HCT116 (cell line): Measurements from ENCODE around the gene UBE3B. TPM values are rescaled to one million over a fixed set of nuclear protein-coding genes. Genes with fewer than 3 reads are reported as not detected.

Experiments used
- ATAC-seq: fragments of 200-7000 bp; cut with Tn5 transposase; 2 replicates; pipeline ENCODE4 v1.9.1; 2020; ENCODE audit warnings: mild to moderate bottlenecking, moderate library complexity
- BruUV-seq: library from RNA; stranded (reverse); fragments of 400-500 nt; replicated peaks from 2 replicates; lab custom pipeline; 2021; lab: Mats Ljungman, UMichigan
- CTCF ChIA-PET: fragments of 300-600 bp; sonication (Branson Sonifier 250); formaldehyde crosslinking; loops from one replicate; lab custom pipeline; 2021; ENCODE audit warnings: antibody characterized with exemption; lab: Charles Lee
- POLR2A ChIA-PET: fragments of 300-600, 350-600 bp; sonication (Branson Sonifier 250); formaldehyde crosslinking; loops from one replicate; lab custom pipeline; 2021; ENCODE audit warnings: antibody characterized with exemption; lab: Charles Lee
- RAD21 ChIA-PET, 2 experiments: fragments of 300-600 bp; sonication (Branson Sonifier 250); formaldehyde crosslinking; loops; one replicate each; lab custom pipeline; 2023; ENCODE audit warnings: low total read pairs in 2 of 2; ENCODE audit not compliant: uncharacterized antibody in 2 of 2, unreplicated experiment in 2 of 2, low non-redundant PET in 1 of 2; lab: Charles Lee
- DNase-seq: peaks from one replicate; pipeline ENCODE4 v3.0.0-alpha.2; 2010; ENCODE audit warnings: low read depth, low spot score
- H2AFZ ChIP-seq: fragments of 200-600 bp; shearing (Covaris generic), sonication (generic); 2 replicates; pipeline ENCODE4 v1.6.1; 2017; ENCODE audit warnings: low read depth, mixed run types, mixed read lengths, antibody characterized with exemption, low read length; ENCODE audit not compliant: poor library complexity, severe bottlenecking
- H3K27ac ChIP-seq: 2 replicates; pipeline ENCODE4 v1.5.1; 2012; ENCODE audit warnings: low read depth, low read length
- H3K27me3 ChIP-seq: fragments of 200-600 bp; sonication (generic); 2 replicates; pipeline ENCODE4 v1.6.1; 2016; ENCODE audit warnings: mixed run types, low read length, mixed read lengths; ENCODE audit not compliant: insufficient read depth
- H3K36me3 ChIP-seq, 2 experiments: fragments of 200-500 bp in 1 of 2; fragments of 200-600 bp in 1 of 2; sonication (Bioruptor generic) in 1 of 2; sonication (generic) in 1 of 2; 2 replicates each; pipeline versions ENCODE4 v1.5.1 to v1.6.1; 2014 to 2016; ENCODE audit warnings: low read length in 2 of 2, inconsistent platforms in 1 of 2, mixed read lengths in 1 of 2, mixed run types in 1 of 2; ENCODE audit not compliant: insufficient read depth in 2 of 2, control insufficient read depth in 1 of 2
- H3K4me1 ChIP-seq, 2 experiments: fragments of 200-600 bp in 1 of 2; sonication (generic) in 1 of 2; 2 replicates each; pipeline versions ENCODE4 v1.5.1 to v1.6.1; 2012 to 2017; ENCODE audit warnings: low read length in 2 of 2, inconsistent platforms in 1 of 2, mild to moderate bottlenecking in 1 of 2, mixed read lengths in 1 of 2, mixed run types in 1 of 2, moderate library complexity in 1 of 2; ENCODE audit not compliant: insufficient read depth in 2 of 2, control insufficient read depth in 1 of 2
- H3K4me2 ChIP-seq: fragments of 200-600 bp; sonication (generic); 2 replicates; pipeline ENCODE4 v1.6.1; 2017; ENCODE audit warnings: mixed run types, low read length, mixed read lengths
- H3K4me3 ChIP-seq, 2 experiments: fragments of 200-600 bp in 1 of 2; sonication (generic) in 1 of 2; replicated peaks in 1 of 2; 2 replicates each; pipeline ENCODE4 v1.5.1; 2011 to 2016; ENCODE audit warnings: low read length in 2 of 2, control low read depth in 1 of 2, low read depth in 1 of 2, mild to moderate bottlenecking in 1 of 2, mixed read lengths in 1 of 2, mixed run types in 1 of 2
- H3K79me2 ChIP-seq: fragments of 200-600 bp; sonication (generic); 2 replicates; pipeline ENCODE4 v1.6.1; 2017; ENCODE audit warnings: mild to moderate bottlenecking, mixed run types, low read length, moderate library complexity, mixed read lengths; ENCODE audit not compliant: insufficient read depth
- H3K9ac ChIP-seq: fragments of 200-600 bp; sonication (generic); 2 replicates; pipeline ENCODE4 v1.6.1; 2016; ENCODE audit warnings: low read length, mixed read lengths
- H3K9me2 ChIP-seq: fragments of 200-600 bp; sonication (generic), shearing (Covaris generic); 2 replicates; pipeline ENCODE4 v1.6.1; 2017; ENCODE audit warnings: mixed run types, mild to moderate bottlenecking, moderate library complexity; ENCODE audit not compliant: insufficient read depth
- H3K9me3 ChIP-seq, 2 experiments: fragments of 200-500 bp in 1 of 2; fragments of 200-600 bp in 1 of 2; sonication (Bioruptor generic) in 1 of 2; sonication (generic) in 1 of 2; 2 replicates each; pipeline ENCODE4 v1.6.1; 2014 to 2017; ENCODE audit warnings: low read length in 2 of 2, mixed read lengths in 2 of 2, inconsistent platforms in 1 of 2, low read depth in 1 of 2, mild to moderate bottlenecking in 1 of 2, mixed run types in 1 of 2, moderate library complexity in 1 of 2; ENCODE audit not compliant: control insufficient read depth in 1 of 2, insufficient read depth in 1 of 2
- H4K20me1 ChIP-seq: fragments of 200-600 bp; sonication (generic), shearing (Covaris generic); 2 replicates; pipeline ENCODE4 v1.6.1; 2017; ENCODE audit warnings: mixed run types, mild to moderate bottlenecking, moderate library complexity; ENCODE audit not compliant: insufficient read depth
- CBX3 ChIP-seq: IDR thresholded peaks from 2 replicates; pipeline ENCODE4 v1.6.1; 2012; ENCODE audit warnings: low read depth
- CEBPB ChIP-seq: IDR thresholded peaks from 2 replicates; pipeline ENCODE4 v1.6.1; 2012; ENCODE audit warnings: low read depth
- ELF1 ChIP-seq: IDR thresholded peaks from 2 replicates; pipeline ENCODE4 v1.6.1; 2012; ENCODE audit warnings: low read depth, borderline replicate concordance
- EZH2phosphoT487 ChIP-seq: fragments of 200-600 bp; IDR thresholded peaks from 2 replicates; pipeline ENCODE4 v1.6.1; 2018; ENCODE audit warnings: antibody characterized with exemption, borderline replicate concordance
- FOSL1 ChIP-seq: IDR thresholded peaks from 2 replicates; pipeline ENCODE4 v1.6.1; 2012; ENCODE audit warnings: low read depth
- JUND ChIP-seq: IDR thresholded peaks from 2 replicates; pipeline ENCODE4 v1.6.1; 2012
- POLR2A ChIP-seq: IDR thresholded peaks from 2 replicates; pipeline ENCODE4 v1.7.0; 2011; ENCODE audit warnings: borderline replicate concordance; ENCODE audit not compliant: insufficient read depth, insufficient read length; ENCODE audit errors: extremely low read depth
- POLR2AphosphoS5 ChIP-seq: IDR thresholded peaks from 2 replicates; pipeline ENCODE4 v1.6.1; 2011; ENCODE audit warnings: mild to moderate bottlenecking, low read depth, low read length, moderate library complexity
- RAD21 ChIP-seq: IDR thresholded peaks from 2 replicates; pipeline ENCODE4 v1.6.1; 2012; ENCODE audit warnings: low read depth, mild to moderate bottlenecking
- SP1 ChIP-seq: IDR thresholded peaks from 2 replicates; pipeline ENCODE4 v1.6.1; 2012; ENCODE audit warnings: low read depth
- SRF ChIP-seq: IDR thresholded peaks from 2 replicates; pipeline ENCODE4 v1.6.1; 2012; ENCODE audit warnings: low read depth
- TCF7L2 ChIP-seq: IDR thresholded peaks from 2 replicates; pipeline ENCODE4 v1.7.0; 2011; ENCODE audit warnings: borderline replicate concordance, inconsistent platforms; ENCODE audit not compliant: insufficient read depth, insufficient read length; ENCODE audit errors: extremely low read depth
- YY1 ChIP-seq: IDR thresholded peaks from 2 replicates; pipeline ENCODE4 v1.6.1; 2011; ENCODE audit warnings: low read length, low read depth, moderate library complexity, mild to moderate bottlenecking; ENCODE audit not compliant: insufficient replicate concordance; ENCODE audit errors: extremely low read depth
- ZFX ChIP-seq: fragments of 450-650 bp; IDR thresholded peaks from 2 replicates; pipeline ENCODE4 v1.6.1; 2017
- ZNF274 ChIP-seq: fragments of 200-500 bp; sonication (Bioruptor generic); IDR thresholded peaks from 2 replicates; pipeline ENCODE4 v1.6.1; 2014; ENCODE audit warnings: mild to moderate bottlenecking, low read depth, low read length, inconsistent platforms
- intact Hi-C: fragments of 100-400 bp; cut with micrococcal nuclease; formaldehyde crosslinking; loops from 2 replicates; pipeline ENCODE4 v1.10.0; 2022
- total RNA-seq: library from RNA; stranded (reverse); gene quantifications from one replicate; pipeline ENCODE4 v1.2.1, GENCODE V29; 2021; ENCODE audit not compliant: unreplicated experiment
- TF ChIP-seq, protein P1 (sequence below): IDR thresholded peaks from 2 replicates; pipeline ENCODE4 v1.6.1; 2012
- TF ChIP-seq, protein P2 (sequence below): IDR thresholded peaks from 2 replicates; pipeline ENCODE4 v1.6.1; 2012; ENCODE audit warnings: low read depth
- TF ChIP-seq, protein P3 (sequence below), 3 experiments: fragments of 200-600 bp in 1 of 3; sonication (generic) in 1 of 3; IDR thresholded peaks in 2 of 3; conservative IDR thresholded peaks in 1 of 3; 2 replicates each; pipeline ENCODE4 v1.5.1; 2012 to 2017; ENCODE audit warnings: low read depth in 2 of 3, low read length in 2 of 3, antibody characterized with exemption in 1 of 3, borderline replicate concordance in 1 of 3, control low read depth in 1 of 3, mild to moderate bottlenecking in 1 of 3, mixed read lengths in 1 of 3, mixed run types in 1 of 3, moderate library complexity in 1 of 3; ENCODE audit not compliant: insufficient read depth in 1 of 3

Gene UBE3B
- total RNA-seq, 1 experiment from 2014 or later: 28.9 TPM

DNA sequence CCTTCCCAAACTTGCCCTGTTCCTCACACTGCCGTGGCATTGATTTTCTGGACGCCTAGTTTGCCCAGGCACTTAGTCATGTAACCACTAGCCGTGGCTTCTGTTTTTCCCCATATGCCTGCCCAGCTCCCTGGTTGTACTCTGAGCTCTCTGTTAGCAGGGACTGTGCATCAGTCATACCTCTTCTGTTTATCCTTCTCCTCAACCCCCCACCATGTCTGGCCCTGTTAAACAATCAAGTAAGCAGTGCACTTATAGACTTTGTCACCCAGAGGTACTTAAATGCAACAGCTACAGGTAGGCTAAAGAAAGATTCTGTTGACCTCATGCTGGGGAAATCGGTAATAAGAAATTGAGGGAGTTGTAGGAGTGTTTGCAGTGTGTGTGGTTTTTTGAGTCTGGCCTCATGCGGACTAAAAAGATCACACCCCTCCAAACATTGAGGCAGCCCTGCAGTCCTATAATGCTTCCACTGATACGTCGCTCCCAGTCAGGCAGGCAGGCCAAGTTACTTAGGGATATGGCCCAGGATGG, 17.0 kb downstream of the UBE3B start:
- no TSS peak for BruUV-seq
- H3K4me2 ChIP-seq: no peak overlapping the region
- TF ChIP-seq, protein P1, sequence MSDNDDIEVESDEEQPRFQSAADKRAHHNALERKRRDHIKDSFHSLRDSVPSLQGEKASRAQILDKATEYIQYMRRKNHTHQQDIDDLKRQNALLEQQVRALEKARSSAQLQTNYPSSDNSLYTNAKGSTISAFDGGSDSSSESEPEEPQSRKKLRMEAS: no peak
- TF ChIP-seq YY1 (no peak), POLR2AphosphoS5 (no peak), ELF1 (no peak), TCF7L2 (no peak), RAD21 (no peak), EZH2phosphoT487 (no peak), POLR2A (no peak), SRF (no peak), ZFX (no peak), CBX3 (no peak), SP1 (no peak), ZNF274 (no peak), JUND (no peak), FOSL1 (no peak), CEBPB (no peak)
- TF ChIP-seq, protein P2, sequence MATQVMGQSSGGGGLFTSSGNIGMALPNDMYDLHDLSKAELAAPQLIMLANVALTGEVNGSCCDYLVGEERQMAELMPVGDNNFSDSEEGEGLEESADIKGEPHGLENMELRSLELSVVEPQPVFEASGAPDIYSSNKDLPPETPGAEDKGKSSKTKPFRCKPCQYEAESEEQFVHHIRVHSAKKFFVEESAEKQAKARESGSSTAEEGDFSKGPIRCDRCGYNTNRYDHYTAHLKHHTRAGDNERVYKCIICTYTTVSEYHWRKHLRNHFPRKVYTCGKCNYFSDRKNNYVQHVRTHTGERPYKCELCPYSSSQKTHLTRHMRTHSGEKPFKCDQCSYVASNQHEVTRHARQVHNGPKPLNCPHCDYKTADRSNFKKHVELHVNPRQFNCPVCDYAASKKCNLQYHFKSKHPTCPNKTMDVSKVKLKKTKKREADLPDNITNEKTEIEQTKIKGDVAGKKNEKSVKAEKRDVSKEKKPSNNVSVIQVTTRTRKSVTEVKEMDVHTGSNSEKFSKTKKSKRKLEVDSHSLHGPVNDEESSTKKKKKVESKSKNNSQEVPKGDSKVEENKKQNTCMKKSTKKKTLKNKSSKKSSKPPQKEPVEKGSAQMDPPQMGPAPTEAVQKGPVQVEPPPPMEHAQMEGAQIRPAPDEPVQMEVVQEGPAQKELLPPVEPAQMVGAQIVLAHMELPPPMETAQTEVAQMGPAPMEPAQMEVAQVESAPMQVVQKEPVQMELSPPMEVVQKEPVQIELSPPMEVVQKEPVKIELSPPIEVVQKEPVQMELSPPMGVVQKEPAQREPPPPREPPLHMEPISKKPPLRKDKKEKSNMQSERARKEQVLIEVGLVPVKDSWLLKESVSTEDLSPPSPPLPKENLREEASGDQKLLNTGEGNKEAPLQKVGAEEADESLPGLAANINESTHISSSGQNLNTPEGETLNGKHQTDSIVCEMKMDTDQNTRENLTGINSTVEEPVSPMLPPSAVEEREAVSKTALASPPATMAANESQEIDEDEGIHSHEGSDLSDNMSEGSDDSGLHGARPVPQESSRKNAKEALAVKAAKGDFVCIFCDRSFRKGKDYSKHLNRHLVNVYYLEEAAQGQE: no peak
- TF ChIP-seq, protein P3, sequence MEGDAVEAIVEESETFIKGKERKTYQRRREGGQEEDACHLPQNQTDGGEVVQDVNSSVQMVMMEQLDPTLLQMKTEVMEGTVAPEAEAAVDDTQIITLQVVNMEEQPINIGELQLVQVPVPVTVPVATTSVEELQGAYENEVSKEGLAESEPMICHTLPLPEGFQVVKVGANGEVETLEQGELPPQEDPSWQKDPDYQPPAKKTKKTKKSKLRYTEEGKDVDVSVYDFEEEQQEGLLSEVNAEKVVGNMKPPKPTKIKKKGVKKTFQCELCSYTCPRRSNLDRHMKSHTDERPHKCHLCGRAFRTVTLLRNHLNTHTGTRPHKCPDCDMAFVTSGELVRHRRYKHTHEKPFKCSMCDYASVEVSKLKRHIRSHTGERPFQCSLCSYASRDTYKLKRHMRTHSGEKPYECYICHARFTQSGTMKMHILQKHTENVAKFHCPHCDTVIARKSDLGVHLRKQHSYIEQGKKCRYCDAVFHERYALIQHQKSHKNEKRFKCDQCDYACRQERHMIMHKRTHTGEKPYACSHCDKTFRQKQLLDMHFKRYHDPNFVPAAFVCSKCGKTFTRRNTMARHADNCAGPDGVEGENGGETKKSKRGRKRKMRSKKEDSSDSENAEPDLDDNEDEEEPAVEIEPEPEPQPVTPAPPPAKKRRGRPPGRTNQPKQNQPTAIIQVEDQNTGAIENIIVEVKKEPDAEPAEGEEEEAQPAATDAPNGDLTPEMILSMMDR (IDR thresholded peaks at IDR 0.05 in 2 of 3, conservative IDR thresholded peaks at IDR 0.05 in 1 of 3; ENCODE audit: borderline replicate concordance in 1 of 3, insufficient read depth in 1 of 3, low read depth in 2 of 3, low read length in 2 of 3): no peak
- TF ChIP-seq, all 23 proteins: peak for 0
- no peak for ATAC-seq
- CTCF ChIA-PET: no interaction called here
- POLR2A ChIA-PET: no interaction called here
- Histone ChIP-seq H2AFZ (no peak overlapping the region), H3K9me2 (no peaks in the 10 kb centered on the region), H3K27me3 (no peaks in the 10 kb centered on the region), H3K4me3 (no peak overlapping the region), H4K20me1 (no peaks in the 10 kb centered on the region), H3K4me1 (no peaks in the 10 kb centered on the region), H3K79me2 (no peaks in the 10 kb centered on the region), H3K27ac (no peak overlapping the region), H3K9ac (no peak overlapping the region), H3K9me3 (no peaks in the 10 kb centered on the region), H3K36me3 (peaks cover 0 to 28% of the 10 kb centered on the region in 2 experiments; a peak in 2 of 4 replicates)
- RAD21 ChIA-PET: no interaction called here
- intact Hi-C loops: no loop called here
- DNase-seq: no peak
